T-cell (primary cell): Measurements from ENCODE around the gene S100Z. TPM values are rescaled to one million over a fixed set of nuclear protein-coding genes. Genes with fewer than 3 reads are reported as not detected.

Source experiments
- ATAC-seq, 4 experiments: fragments of 200-7000 bp in 3 of 4; fragments of 150-1000 bp in 1 of 4; cut with Tn5 transposase; replicated peaks in 1 of 4; 1 replicate in 3 of 4; 2 replicates in 1 of 4; pipeline ENCODE4 v1.10.0; 2021; ENCODE audit warnings: moderate library complexity in 3 of 4, mild to moderate bottlenecking in 2 of 4, moderate number of reproducible peaks in 1 of 4
- CTCF ChIA-PET, 2 donors: fragments of 300-600 bp; sonication (Branson Sonifier 250); formaldehyde crosslinking; loops; one replicate each; lab custom pipeline; 2022; ENCODE audit warnings: antibody characterized with exemption in 2 of 2; lab: Charles Lee
- POLR2A ChIA-PET, 2 donors: fragments of 300-600 bp; sonication (Branson Sonifier 250); formaldehyde crosslinking; loops; one replicate each; lab custom pipeline; 2022; ENCODE audit warnings: antibody characterized with exemption in 2 of 2; lab: Charles Lee
- DNase-seq, 35 experiments: peaks; one replicate each; pipeline versions ENCODE4 v3.0.0 to v3.0.0-alpha.2; 2013 to 2023
- H3K27ac ChIP-seq: one replicate; pipeline ENCODE4 v1.5.1; 2013; ENCODE audit warnings: low read length
- H3K27me3 ChIP-seq, 2 experiments: replicated peaks in 1 of 2; 1 replicate in 1 of 2; 2 replicates in 1 of 2; pipeline versions ENCODE4 v1.6.1 to v1.7.0; 2013; ENCODE audit warnings: low read length in 1 of 2, mixed read lengths in 1 of 2; ENCODE audit not compliant: control insufficient read depth in 2 of 2, insufficient read depth in 2 of 2; ENCODE audit errors: extremely low read depth in 1 of 2
- H3K36me3 ChIP-seq, 2 donors: 1 replicate in 1 of 2; 2 replicates in 1 of 2; pipeline versions ENCODE4 v1.6.1 to v1.7.0; 2013; ENCODE audit warnings: low read length in 1 of 2; ENCODE audit not compliant: control insufficient read depth in 2 of 2, insufficient read depth in 1 of 2; ENCODE audit errors: extremely low read depth in 1 of 2
- H3K4me1 ChIP-seq, 2 experiments: 1 replicate in 1 of 2; 2 replicates in 1 of 2; pipeline versions ENCODE4 v1.6.1 to v1.7.0; 2013; ENCODE audit warnings: low read length in 2 of 2, mixed read lengths in 1 of 2; ENCODE audit not compliant: insufficient read depth in 2 of 2, control insufficient read depth in 1 of 2; ENCODE audit errors: extremely low read depth in 1 of 2
- H3K4me3 ChIP-seq, 2 donors: 1 replicate in 1 of 2; 2 replicates in 1 of 2; pipeline versions ENCODE4 v1.5.1 to v1.7.0; 2013; ENCODE audit warnings: mild to moderate bottlenecking in 2 of 2, low read length in 1 of 2, moderate library complexity in 1 of 2; ENCODE audit not compliant: control insufficient read depth in 1 of 2; ENCODE audit errors: extremely low read depth in 1 of 2
- H3K9me3 ChIP-seq: 2 replicates; pipeline ENCODE4 v1.7.0; 2013
- H3K27ac Mint-ChIP-seq, 2 donors: one replicate each; pipeline ENCODE4 v1.8.0; 2020 to 2021; ENCODE audit warnings: mild to moderate bottlenecking in 2 of 2, mixed read lengths in 2 of 2
- H3K27me3 Mint-ChIP-seq, 2 donors: one replicate each; pipeline ENCODE4 v1.8.0; 2021 to 2022; ENCODE audit warnings: mixed read lengths in 2 of 2
- H3K36me3 Mint-ChIP-seq: one replicate; pipeline ENCODE4 v1.8.0; 2021; ENCODE audit warnings: mixed read lengths
- H3K4me1 Mint-ChIP-seq, 3 donors: one replicate each; pipeline ENCODE4 v1.8.0; 2020 to 2022; ENCODE audit warnings: mixed read lengths in 3 of 3, mild to moderate bottlenecking in 1 of 3
- H3K4me3 Mint-ChIP-seq, 3 donors: one replicate each; pipeline ENCODE4 v1.8.0; 2020 to 2022; ENCODE audit warnings: mild to moderate bottlenecking in 3 of 3, mixed read lengths in 3 of 3, moderate library complexity in 3 of 3
- H3K9me3 Mint-ChIP-seq, 3 donors: one replicate each; pipeline ENCODE4 v1.8.0; 2020 to 2022; ENCODE audit warnings: mixed read lengths in 3 of 3
- WGBS: methylation state at CpG from one replicate; pipeline ENCODE4 v1.1.5; 2013; ENCODE audit warnings: missing lambda C conversion rate; ENCODE audit not compliant: insufficient coverage; 5-methylcytosine and 5-hydroxymethylcytosine counted together
- total RNA-seq, 35 experiments: library from RNA in 6 of 35; stranded (reverse) in 6 of 35; fragments of 120-200 nt in 1 of 35; gene quantifications; one replicate each; pipeline versions ENCODE4 v1.2.1 to v1.2.4 and lab custom pipeline; 2013 to 2026

Gene S100Z
- total RNA-seq, 5 donors from 2014 or later (not counting 1 experiment from before 2014, with no cell fraction given): 0.32 to 1.1 (median 0.42) TPM; not detected in 1

- ATAC-seq: no peak
- no peak overlapping the region for H3K4me3 ChIP-seq
- Mint-ChIP-seq H3K27me3 (no peaks in the 10 kb centered on the region), H3K36me3 (no peaks in the 10 kb centered on the region), H3K9me3 (no peaks in the 10 kb centered on the region), H3K27ac (no peak overlapping the region), H3K4me3 (no peak overlapping the region), H3K4me1 (peaks cover 4 to 5% (median 5%) of the 10 kb centered on the region in 3 donors)
- no peaks in the 10 kb centered on the region for H3K9me3 ChIP-seq
- no peaks in the 10 kb centered on the region for H3K36me3 ChIP-seq
- H3K27ac ChIP-seq: no peak overlapping the region
- CTCF ChIA-PET: no interaction called here
- H3K4me1 ChIP-seq: peaks cover 3 to 5% of the 10 kb centered on the region in 2 experiments
- DNase-seq: no peak
- POLR2A ChIA-PET: no interaction called here
- no CpG with 5 or more reads among the region's 5 CpGs for WGBS
- no peaks in the 10 kb centered on the region for H3K27me3 ChIP-seq
These were observed 11.8 kb downstream of the S100Z start for GRCh38 chr5:76861612-76862011.

GRCh38 chr5:76863001-76863400 is 13.2 kb downstream of the S100Z start:
- WGBS: no CpG with 5 or more reads among the region's 1 CpG
- H3K4me3 Mint-ChIP-seq: no peak overlapping the region
- no peaks in the 10 kb centered on the region for H3K9me3 Mint-ChIP-seq
- H3K4me1 Mint-ChIP-seq: no peaks in the 10 kb centered on the region
- H3K4me3 ChIP-seq: no peak overlapping the region
- no peak overlapping the region for H3K27ac Mint-ChIP-seq
- H3K27me3 Mint-ChIP-seq: no peaks in the 10 kb centered on the region
- no peaks in the 10 kb centered on the region for H3K9me3 ChIP-seq
- H3K36me3 ChIP-seq: no peaks in the 10 kb centered on the region
- H3K36me3 Mint-ChIP-seq: no peaks in the 10 kb centered on the region
- H3K4me1 ChIP-seq: peaks cover 0 to 2% of the 10 kb centered on the region in 2 experiments
- ATAC-seq (no peak), DNase-seq (no peak)
- POLR2A ChIA-PET: no interaction called here
- no peak overlapping the region for H3K27ac ChIP-seq
- CTCF ChIA-PET: no interaction called here
- no peaks in the 10 kb centered on the region for H3K27me3 ChIP-seq

GRCh38 chr5:76866503-76866902 is 16.7 kb downstream of the S100Z start:
- Mint-ChIP-seq H3K27ac (no peak overlapping the region), H3K4me3 (no peak overlapping the region), H3K36me3 (no peaks in the 10 kb centered on the region), H3K4me1 (no peaks in the 10 kb centered on the region), H3K27me3 (no peaks in the 10 kb centered on the region), H3K9me3 (no peaks in the 10 kb centered on the region)
- no CpG with 5 or more reads among the region's 2 CpGs for WGBS
- Histone ChIP-seq H3K27ac (no peak overlapping the region), H3K4me3 (no peak overlapping the region), H3K4me1 (peaks cover 0 to 2% of the 10 kb centered on the region in 2 experiments), H3K27me3 (no peaks in the 10 kb centered on the region), H3K9me3 (no peaks in the 10 kb centered on the region), H3K36me3 (no peaks in the 10 kb centered on the region)
- POLR2A ChIA-PET: no interaction called here
- DNase-seq (no peak), ATAC-seq (no peak)
- CTCF ChIA-PET: no interaction called here

- Mint-ChIP-seq H3K27me3 (no peaks in the 10 kb centered on the region), H3K4me1 (no peaks in the 10 kb centered on the region), H3K9me3 (no peaks in the 10 kb centered on the region), H3K4me3 (no peak overlapping the region), H3K27ac (peak overlapping the region in 1 of 2 donors; percentile 16), H3K36me3 (no peaks in the 10 kb centered on the region)
- ChIA-PET POLR2A (no interaction called here), CTCF (interaction anchor here (0.6 to 1.8 kb wide), 5 partner anchors 17 to 1428 kb away, joined by 3 to 9 read pairs (median 7); partner anchors contain the start of gene WDR41 (in 1 of the 2))
- no CpG with 5 or more reads among the region's 4 CpGs for WGBS
- Histone ChIP-seq H3K36me3 (no peaks in the 10 kb centered on the region), H3K27me3 (no peaks in the 10 kb centered on the region), H3K4me3 (no peak overlapping the region), H3K4me1 (peaks cover 0 to 2% of the 10 kb centered on the region in 2 experiments), H3K9me3 (no peaks in the 10 kb centered on the region), H3K27ac (no peak overlapping the region)
- no peak for ATAC-seq
- DNase-seq: no peak
These were observed 17.2 kb downstream of the S100Z start for GRCh38 chr5:76867038-76867437.

GRCh38 chr5:76867827-76868693 is 18.2 kb downstream of the S100Z start:
- peak; percentile 75 to 84 (median 78) for ATAC-seq
- Mint-ChIP-seq H3K4me1 (no peaks in the 10 kb centered on the region), H3K27ac (no peak overlapping the region), H3K36me3 (no peaks in the 10 kb centered on the region), H3K4me3 (no peak overlapping the region), H3K27me3 (no peaks in the 10 kb centered on the region), H3K9me3 (no peaks in the 10 kb centered on the region)
- no peaks in the 10 kb centered on the region for H3K9me3 ChIP-seq
- 67% methylated on average over 1 of the region's 8 CpGs for WGBS
- CTCF ChIA-PET: interaction anchor here (0.6 to 1.8 kb wide), 10 partner anchors 18 to 1427 kb away, joined by 3 to 9 read pairs (median 4); partner anchors contain the start of gene WDR41 (in 1 of the 2)
- H3K4me1 ChIP-seq: peaks cover 0 to 2% of the 10 kb centered on the region in 2 experiments
- H3K4me3 ChIP-seq: no peak overlapping the region
- no peak overlapping the region for H3K27ac ChIP-seq
- peak in 34 of 35 experiments; percentile 11 to 73 (median 46) for DNase-seq
- no peaks in the 10 kb centered on the region for H3K27me3 ChIP-seq
- H3K36me3 ChIP-seq: no peaks in the 10 kb centered on the region
- POLR2A ChIA-PET: interaction anchor here in 1 of 2 donors (1.0 kb wide), 1 partner anchor 624 kb away, joined by 7 read pairs; the partner anchor contains the start of gene WDR41

- H3K36me3 Mint-ChIP-seq: no peaks in the 10 kb centered on the region
- Histone ChIP-seq H3K9me3 (no peaks in the 10 kb centered on the region), H3K4me3 (no peak overlapping the region), H3K27ac (no peak overlapping the region), H3K4me1 (peaks cover 0 to 2% of the 10 kb centered on the region in 2 experiments), H3K27me3 (peaks cover 0 to under 1% of the 10 kb centered on the region in 2 experiments), H3K36me3 (no peaks in the 10 kb centered on the region)
- H3K27me3 Mint-ChIP-seq: no peaks in the 10 kb centered on the region
- ATAC-seq: no peak
- WGBS: no CpG with 5 or more reads among the region's 6 CpGs
- no peak overlapping the region for H3K27ac Mint-ChIP-seq
- ChIA-PET POLR2A (interaction anchor here (0.6 kb wide), 2 partner anchors 768 to 1538 kb away, joined by 3 to 6 read pairs; no protein-coding TSS in a partner anchor), CTCF (interaction anchor here (0.5 to 0.7 kb wide), 2 partner anchors 80 to 530 kb away, joined by 7 read pairs; no protein-coding TSS in a partner anchor)
- H3K4me3 Mint-ChIP-seq: no peak overlapping the region
- H3K9me3 Mint-ChIP-seq: no peaks in the 10 kb centered on the region
- DNase-seq: no peak
- H3K4me1 Mint-ChIP-seq: peaks cover 0 to 2% (median 0%) of the 10 kb centered on the region in 3 donors
These were observed 20.2 kb downstream of the S100Z start for GRCh38 chr5:76870046-76870445.
